ENCODE results near the gene ERGIC1. TPM values are rescaled to one million over a fixed set of nuclear protein-coding genes. Genes with fewer than 3 reads are reported as not detected.
"Not testable (repeated sequence)": the region's sequence is repeated elsewhere in the genome, so short reads cannot be mapped to it uniquely, and the experiment has no call there.

ERGIC1 gene
- total and polyA plus RNA-seq, 8 donors = 54.5 to 293 (median 104) TPM

- WGBS, 5 donors = 17 to 38% (median 24%) methylated on average over 14 to 24 of the region's 24 CpGs
- Histone ChIP-seq H3K27ac (peak overlapping the region; percentile 85 to 98 (median 94)), H3K36me3 (peaks cover 0 to 6% (median 0%) of the 10 kb centered on the region in 4 donors), H3K27me3 (no peaks in the 10 kb centered on the region), H3K4me1 (peaks cover 62 to 87% (median 80%) of the 10 kb centered on the region in 4 donors), H3K4me3 (no peak overlapping the region), H3K9me3 (no peaks in the 10 kb centered on the region)
- intact Hi-C loops (cut with DNase I; ENCODE audit: low total_unique reads) = no loop called here
- TF ChIP-seq POLR2A (IDR thresholded peaks at IDR 0.05) = no peak
- peak; percentile 66 to 78 (median 76) for TF ChIP-seq POLR2AphosphoS5 (IDR thresholded peaks at IDR 0.05)
- TF ChIP-seq EP300 (IDR thresholded peaks at IDR 0.05) = peak; percentile 50
- TF ChIP-seq, protein P1, sequence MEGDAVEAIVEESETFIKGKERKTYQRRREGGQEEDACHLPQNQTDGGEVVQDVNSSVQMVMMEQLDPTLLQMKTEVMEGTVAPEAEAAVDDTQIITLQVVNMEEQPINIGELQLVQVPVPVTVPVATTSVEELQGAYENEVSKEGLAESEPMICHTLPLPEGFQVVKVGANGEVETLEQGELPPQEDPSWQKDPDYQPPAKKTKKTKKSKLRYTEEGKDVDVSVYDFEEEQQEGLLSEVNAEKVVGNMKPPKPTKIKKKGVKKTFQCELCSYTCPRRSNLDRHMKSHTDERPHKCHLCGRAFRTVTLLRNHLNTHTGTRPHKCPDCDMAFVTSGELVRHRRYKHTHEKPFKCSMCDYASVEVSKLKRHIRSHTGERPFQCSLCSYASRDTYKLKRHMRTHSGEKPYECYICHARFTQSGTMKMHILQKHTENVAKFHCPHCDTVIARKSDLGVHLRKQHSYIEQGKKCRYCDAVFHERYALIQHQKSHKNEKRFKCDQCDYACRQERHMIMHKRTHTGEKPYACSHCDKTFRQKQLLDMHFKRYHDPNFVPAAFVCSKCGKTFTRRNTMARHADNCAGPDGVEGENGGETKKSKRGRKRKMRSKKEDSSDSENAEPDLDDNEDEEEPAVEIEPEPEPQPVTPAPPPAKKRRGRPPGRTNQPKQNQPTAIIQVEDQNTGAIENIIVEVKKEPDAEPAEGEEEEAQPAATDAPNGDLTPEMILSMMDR (IDR thresholded peaks at IDR 0.05) = no peak
- peak; percentile 81 to 91 for DNase-seq
These were observed 26.7 kb downstream of the ERGIC1 start for GRCh38 chr5:172860520-172861443.

DNA sequence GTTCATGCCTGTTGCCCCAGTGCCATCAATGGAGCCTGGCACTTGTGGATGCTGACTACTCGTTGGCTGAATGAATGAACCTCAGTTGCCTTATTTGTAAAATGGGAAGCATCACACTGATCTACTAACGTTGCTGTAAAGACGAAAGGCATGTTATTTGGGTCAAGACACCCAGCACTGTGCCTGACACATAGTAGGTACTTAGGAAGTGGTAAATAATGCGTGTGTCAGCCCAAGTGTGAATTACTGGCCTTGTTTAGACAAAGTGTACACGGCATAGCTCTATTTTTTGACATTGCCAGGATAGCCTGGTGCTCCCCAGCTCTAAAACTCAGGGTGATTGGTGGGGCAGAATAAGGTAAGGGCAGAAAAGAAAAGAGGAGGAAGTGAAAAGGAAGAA lies 27.4 kb downstream of the ERGIC1 start:
- peak overlapping the region; percentile 85 to 98 (median 94) for H3K27ac ChIP-seq
- WGBS, 5 donors = 49 to 68% (median 59%) methylated on average over 5 of the region's 5 CpGs
- no peaks in the 10 kb centered on the region for H3K9me3 ChIP-seq
- intact Hi-C loops (cut with DNase I; ENCODE audit: low total_unique reads) = no loop called here
- DNase-seq = no peak
- TF ChIP-seq, protein P1 (IDR thresholded peaks at IDR 0.05) = no peak
- TF ChIP-seq POLR2A (IDR thresholded peaks at IDR 0.05) (no peak), EP300 (IDR thresholded peaks at IDR 0.05) (no peak), POLR2AphosphoS5 (IDR thresholded peaks at IDR 0.05) (no peak)
- H3K4me3 ChIP-seq = no peak overlapping the region
- peaks cover 61 to 85% (median 80%) of the 10 kb centered on the region in 4 donors for H3K4me1 ChIP-seq
- peaks cover 0 to 6% (median 0%) of the 10 kb centered on the region in 4 donors for H3K36me3 ChIP-seq
- no peaks in the 10 kb centered on the region for H3K27me3 ChIP-seq

GRCh38 chr5:172862165-172862801 lies 28.2 kb downstream of the ERGIC1 start:
- 50 to 67% (median 58%) methylated on average over 5 of the region's 5 CpGs for WGBS, 5 donors
- Histone ChIP-seq H3K27ac (peak overlapping the region in 4 of 5 donors; percentile 87 to 98 (median 94)), H3K4me3 (no peak overlapping the region), H3K9me3 (no peaks in the 10 kb centered on the region), H3K27me3 (no peaks in the 10 kb centered on the region), H3K4me1 (peaks cover 61 to 85% (median 81%) of the 10 kb centered on the region in 4 donors), H3K36me3 (peaks cover 0 to 6% (median 0%) of the 10 kb centered on the region in 4 donors)
- intact Hi-C loops (cut with DNase I; ENCODE audit: low total_unique reads) = no loop called here
- TF ChIP-seq EP300 (IDR thresholded peaks at IDR 0.05) (no peak), POLR2A (IDR thresholded peaks at IDR 0.05) (no peak), POLR2AphosphoS5 (IDR thresholded peaks at IDR 0.05) (no peak)
- TF ChIP-seq, protein P1 (IDR thresholded peaks at IDR 0.05) = no peak
- no peak for DNase-seq

- peaks cover 61 to 85% (median 80%) of the 10 kb centered on the region in 4 donors for H3K4me1 ChIP-seq
- intact Hi-C loops (cut with DNase I; ENCODE audit: low total_unique reads); H3K36me3 ChIP-seq; DNase-seq; H3K27me3 ChIP-seq; H3K4me3 ChIP-seq; H3K9me3 ChIP-seq: not testable (repeated sequence)
- 70 to 75% (median 72%) methylated on average over 4 of the region's 4 CpGs for WGBS, 5 donors
- H3K27ac ChIP-seq = peak overlapping the region in 2 of 5 donors; percentile 2 to 98
These were observed 30.1 kb downstream of the ERGIC1 start for GRCh38 chr5:172864171-172864570.

Data from stomach (tissue), 9 donors.